GM18951 (cell line): Measurements from ENCODE around the gene COL27A1.

ENCODE experiments used
- POLR2A ChIP-seq: IDR thresholded peaks from 4 replicates; pipeline ENCODE4 v1.6.1; 2011; ENCODE audit warnings: mild to moderate bottlenecking; ENCODE audit not compliant: insufficient read length, insufficient read depth; ENCODE audit errors: extremely low read depth
- in situ Hi-C: fragments of 300-500 bp; cut with MboI; formaldehyde crosslinking; loops from one replicate; pipeline ENCODE4 v1.12.0; 2022; ENCODE audit warnings: low sequenced_read_pairs, mixed read lengths, inconsistent platforms; ENCODE audit not compliant: unreplicated experiment

COL27A1 gene

DNA sequence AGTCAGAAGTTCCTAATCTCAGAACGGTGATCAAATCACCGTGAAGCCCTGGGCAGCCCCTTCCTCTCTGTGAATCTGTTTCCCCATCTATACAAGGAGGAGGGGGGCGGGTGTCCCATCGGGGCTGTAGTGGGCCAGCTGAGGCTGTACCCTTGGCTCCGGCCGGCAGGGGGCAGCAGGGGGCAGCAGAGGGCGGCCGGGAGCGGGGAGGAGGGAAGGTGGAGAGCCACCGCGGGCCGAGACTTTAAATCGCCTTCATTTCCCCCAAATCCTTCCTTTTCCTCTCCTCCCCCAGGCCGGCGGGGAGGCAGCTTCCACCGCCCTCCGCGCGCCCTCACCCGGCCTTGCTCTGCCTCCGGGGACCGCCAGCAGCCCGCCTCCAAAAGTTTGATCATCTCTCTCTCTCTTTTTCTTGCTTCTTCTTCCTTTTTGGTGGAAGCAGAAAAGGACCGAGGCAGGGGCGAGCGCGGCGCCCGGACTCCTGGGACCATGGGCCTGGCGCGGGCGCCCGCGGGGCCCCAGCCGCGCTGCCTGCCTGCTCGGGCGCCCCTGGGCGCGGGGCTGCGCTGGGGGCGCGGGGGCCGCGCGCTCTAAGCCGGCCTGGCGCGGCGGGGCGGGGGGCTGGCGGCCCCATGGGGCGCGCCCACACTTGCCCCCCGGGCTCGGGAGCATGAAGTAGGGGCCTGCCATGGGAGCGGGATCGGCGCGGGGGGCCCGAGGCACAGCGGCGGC, at the start of gene COL27A1:
Gene COL27A1, plus strand, starts transcription at position 275 of the 732 bp plus-strand sequence. Its CDS starts 414 bp downstream, at position 689.
- no peak for TF ChIP-seq POLR2A
- in situ Hi-C loops: no loop called here

DNA sequence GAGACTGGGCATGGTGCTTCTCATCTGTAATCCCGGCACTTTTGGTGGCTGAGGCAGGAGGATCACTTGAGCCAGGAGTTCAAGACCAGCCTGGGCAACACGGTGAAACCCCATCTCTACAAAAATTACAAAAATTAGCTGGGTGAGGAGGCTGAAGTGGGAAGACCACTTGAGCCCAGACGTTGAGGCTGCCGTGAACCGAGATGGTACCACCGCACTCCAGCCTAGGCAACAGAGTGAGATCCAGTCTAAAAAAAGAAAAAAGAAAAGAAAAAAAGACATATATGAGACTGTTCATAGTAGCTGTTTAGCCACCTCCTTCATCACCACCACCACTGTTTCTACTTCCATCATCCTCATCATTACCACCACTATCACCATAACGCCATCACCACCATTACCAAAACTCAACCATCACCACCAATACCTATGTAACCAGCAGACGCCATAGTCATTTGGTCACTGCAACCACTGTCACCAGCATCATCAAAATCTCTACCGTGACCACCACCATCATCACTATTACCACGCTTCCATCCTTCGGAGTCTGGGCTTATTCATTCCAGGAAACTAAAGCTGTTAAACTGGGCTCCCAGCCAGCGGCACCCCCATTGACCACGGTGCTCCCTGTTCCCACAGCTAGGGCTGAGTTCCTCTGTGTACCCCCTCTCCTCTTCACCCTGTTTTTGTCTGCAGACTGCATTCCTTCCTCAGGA, 47.9 kb upstream of the COL27A1 start:
- in situ Hi-C loops: no loop called here
- no peak for TF ChIP-seq POLR2A

DNA sequence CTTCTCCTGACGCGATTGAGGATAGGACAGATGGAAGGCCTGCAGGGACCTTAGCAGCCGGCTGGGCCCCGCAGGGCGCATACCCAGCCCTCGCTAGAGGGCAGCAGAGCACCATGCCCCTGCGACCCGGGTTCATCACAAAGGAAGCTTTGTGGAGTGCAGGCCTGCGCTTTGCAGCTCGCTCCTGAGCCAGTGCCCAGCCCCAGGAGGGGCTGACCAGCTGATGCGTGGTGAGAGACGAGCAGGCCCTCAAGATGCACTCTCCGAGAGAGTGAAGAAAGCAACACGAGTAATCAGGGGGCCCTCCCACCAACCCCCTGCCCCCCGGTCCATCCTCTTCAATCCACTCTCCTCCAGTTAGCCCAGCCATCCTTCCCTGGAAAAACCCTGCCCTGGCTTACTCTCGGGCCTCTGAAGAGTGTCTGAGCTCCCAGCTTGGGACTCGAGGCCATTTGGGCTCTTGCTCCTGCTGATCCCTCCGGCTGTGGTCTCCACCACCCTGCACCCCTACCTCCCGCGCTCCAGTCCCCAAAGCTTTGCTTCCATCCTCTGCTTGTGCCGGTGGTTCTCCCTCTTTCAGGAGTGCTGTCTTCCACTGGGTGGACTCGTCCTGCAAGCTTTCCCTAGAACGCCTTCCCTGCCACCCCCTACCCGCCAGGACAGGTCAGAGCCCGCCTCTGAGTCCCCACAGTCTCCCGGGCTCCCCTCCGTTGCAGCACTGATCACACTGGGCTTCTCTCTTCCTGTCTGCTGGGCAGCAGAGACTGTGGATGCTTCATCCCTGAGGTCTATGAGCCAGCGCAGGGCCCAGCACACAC, 47.1 kb upstream of the COL27A1 start:
- in situ Hi-C loops: no loop called here
- no peak for TF ChIP-seq POLR2A

DNA sequence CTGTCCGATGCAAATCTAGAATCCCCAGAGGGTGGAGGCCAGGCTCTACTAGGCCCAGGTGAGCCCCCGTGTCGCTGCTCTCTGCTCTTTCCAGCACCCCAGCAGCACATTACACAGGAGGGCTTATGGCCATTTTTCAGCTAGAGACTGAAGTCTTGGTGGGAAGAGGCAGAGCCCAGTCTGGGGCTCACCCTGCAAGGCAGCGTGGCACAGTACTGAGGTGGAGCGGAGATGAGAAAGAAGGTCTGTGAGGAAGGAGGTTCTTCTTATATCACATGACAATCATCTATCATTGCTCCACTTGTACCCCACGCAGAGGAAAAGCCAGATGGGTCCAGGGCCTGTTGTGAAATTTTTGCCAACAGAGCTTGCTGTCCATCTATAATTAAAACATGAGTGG, 46.2 kb upstream of the COL27A1 start:
- TF ChIP-seq POLR2A: no peak
- in situ Hi-C loops: no loop called here

DNA sequence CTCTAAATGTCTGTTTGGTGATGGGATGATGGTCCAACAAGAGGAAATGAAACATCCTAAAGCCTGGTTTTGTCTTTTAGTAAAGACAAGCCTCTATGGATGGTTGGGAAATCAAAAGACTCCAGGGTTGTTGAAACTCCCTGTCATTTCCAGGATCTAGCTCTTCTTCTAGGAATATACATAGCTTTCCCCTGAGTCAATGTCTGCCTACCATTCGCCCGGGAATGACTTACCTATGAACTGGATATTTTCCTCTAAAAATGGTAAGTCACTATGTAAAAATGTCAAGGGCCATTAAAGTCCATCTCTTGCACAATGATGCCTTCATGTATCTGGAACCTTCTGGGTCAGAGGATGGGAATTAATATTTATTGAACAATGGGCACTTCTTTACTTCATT, 45.2 kb upstream of the COL27A1 start:
- in situ Hi-C loops: no loop called here
- no peak for TF ChIP-seq POLR2A

DNA sequence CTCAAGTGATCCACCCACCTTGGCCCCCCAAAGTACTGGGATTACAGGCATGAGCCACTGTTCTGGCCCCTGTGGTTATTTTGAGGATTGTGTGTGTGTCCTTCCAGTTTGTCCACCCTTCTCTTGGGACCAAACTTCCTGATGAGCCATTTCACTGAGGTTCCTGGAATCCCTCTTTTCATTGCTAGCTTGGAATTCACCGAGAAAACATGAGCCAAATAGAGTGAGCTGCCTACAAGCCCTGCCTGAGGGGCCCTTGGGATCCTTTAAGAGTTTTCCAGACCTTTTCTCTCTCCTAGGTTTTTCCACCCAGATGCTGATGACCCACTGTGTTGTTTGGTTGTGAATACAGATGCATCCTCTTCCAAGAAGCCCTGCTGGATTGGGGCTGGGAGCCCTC, 43.0 kb upstream of the COL27A1 start:
- in situ Hi-C loops: no loop called here
- no peak for TF ChIP-seq POLR2A

DNA sequence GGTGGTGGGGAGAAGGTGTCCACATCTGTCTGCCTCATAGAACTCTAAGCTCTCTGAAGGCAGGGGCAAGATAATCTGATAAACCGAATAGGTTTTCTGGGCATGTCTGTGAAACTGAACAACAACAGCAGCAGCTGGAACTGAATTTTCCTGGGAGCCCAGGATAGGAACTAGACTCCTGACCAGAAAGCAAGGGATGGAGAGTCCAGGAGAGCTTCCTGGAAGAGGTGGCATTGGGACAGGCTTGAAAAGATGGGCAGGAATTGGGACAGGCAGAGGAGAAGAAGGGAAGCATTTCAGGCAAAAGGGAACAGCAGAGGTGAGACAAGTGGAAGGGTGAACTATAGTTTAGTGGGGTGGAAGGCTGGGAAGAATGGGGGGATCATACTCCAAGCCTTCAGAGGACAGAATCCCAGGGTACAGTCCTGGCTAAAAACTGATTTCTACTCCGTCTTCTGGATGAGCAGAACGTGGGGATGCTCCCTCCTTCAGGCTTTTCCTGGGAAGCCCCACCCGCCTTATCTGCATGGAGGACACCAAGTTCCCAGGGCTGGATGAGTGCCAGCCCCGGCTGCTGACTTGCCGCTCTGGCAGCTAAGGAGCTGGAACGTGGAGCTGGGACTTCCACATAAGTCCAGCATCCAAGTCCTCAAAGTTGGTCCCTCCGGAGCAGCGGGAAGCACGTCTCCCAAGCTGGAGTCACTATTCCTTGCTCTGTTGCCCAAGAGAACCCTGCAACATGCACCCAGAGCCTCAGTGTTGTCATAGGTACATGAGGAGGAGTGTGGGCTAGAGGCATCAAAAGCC, 42.4 kb upstream of the COL27A1 start:
- in situ Hi-C loops: no loop called here

DNA sequence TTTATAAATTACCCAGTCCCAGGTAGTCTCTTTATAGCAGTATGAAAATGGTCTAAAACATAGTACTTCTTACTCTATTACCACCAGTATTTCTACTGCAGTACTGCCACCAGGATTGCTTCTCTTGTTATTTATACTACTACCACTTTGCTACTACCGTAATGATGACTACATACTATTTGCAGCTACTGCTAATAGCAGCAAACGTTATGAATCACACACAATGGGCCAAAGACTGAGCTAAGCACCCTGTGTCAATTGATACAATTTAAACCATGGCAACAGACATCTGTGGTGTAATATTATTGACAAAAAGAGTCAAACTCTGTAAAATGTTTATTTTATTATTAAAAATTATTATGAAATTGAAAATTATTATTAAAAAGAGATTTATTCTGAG, 41.0 kb upstream of the COL27A1 start:
- in situ Hi-C loops: no loop called here
- TF ChIP-seq POLR2A: no peak

More for the DNA sequence above, 42.4 kb upstream of the COL27A1 start:
- no peak for TF ChIP-seq POLR2A

DNA sequence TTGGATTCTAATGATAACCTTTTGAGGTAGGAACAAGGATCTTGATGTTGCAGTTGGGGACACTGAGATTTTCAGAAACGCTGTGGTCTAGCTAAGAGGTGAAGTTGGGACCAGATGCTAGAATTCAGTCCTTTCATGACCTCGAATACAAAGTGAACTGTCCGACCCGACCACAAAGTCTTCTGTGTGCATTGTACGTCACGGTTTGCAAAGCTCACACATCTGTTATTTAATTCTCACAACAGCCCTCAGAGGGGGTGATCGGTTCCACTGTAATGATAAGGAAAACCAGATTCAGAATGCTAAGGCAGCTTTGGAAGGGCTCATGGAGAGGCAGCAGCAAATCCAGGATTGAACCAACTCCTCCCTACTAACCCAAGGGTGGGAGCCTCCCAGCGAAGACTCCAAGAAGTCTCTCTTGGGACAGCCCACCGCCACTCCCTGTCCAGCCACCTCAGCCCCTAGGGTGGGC, 39.6 kb upstream of the COL27A1 start:
- TF ChIP-seq POLR2A: no peak

DNA sequence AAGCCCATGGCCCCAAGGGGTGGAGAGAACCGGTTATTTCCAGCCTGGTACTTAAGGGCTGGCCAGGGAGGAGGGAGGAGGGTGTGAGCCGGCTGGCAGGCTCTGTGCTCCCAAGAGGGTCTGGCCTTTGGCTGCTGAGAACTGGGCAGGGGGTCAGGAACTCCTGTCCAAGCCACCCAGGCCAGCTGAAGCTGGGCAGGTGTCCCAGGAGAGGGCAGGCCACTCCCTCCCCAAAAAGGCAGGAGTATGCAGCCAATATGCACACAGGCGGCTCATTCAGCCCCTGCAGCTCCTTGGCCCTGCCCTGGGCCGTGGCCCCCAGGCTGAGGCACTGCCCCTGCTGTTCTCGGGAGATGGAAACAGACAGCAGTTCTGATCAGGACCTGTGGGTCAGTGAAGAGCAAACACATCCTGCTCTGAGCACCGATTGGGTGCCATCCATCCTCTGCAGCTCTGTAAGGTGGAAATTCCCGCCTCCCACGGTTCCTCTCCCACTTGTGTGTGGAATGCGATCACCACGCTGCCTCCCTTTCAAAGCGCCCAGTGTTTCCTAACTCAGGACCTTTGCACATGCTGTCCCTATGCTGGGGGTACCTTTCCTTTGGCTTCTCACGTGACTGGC, 39.1 kb upstream of the COL27A1 start:
- in situ Hi-C loops: no loop called here
- TF ChIP-seq POLR2A: no peak

More for the DNA sequence above, 39.6 kb upstream of the COL27A1 start:
- in situ Hi-C loops: no loop called here

DNA sequence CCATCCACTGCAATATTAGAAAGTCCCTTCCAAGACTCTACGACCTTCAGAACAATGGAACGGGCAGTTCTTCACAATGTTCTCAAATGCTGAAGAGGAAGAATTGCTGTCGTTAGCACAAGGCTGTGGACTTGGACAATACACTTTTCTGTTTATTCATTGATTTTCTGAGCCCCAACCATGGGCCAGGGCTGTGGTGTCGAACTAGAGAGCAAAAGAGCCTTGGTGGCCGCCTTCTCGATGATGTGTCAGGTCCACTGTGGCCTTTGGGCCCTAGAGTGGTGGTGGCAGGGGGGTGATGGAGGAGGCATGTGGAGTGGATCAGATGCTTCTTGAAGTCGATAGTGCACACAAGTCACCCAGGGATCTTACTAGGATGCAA, 37.7 kb upstream of the COL27A1 start:
- no peak for TF ChIP-seq POLR2A
- in situ Hi-C loops: no loop called here
